Lung (tissue), 12 donors: ENCODE measurements around the gene ARL17B. TPM values are rescaled to one million over a fixed set of nuclear protein-coding genes. Genes with fewer than 3 reads are reported as not detected.

ENCODE experiments used
- ATAC-seq: fragments of 200-7000 bp; cut with Tn5 transposase; one replicate; pipeline ENCODE4 v1.9.1; 2020; ENCODE audit warnings: moderate number of reproducible peaks; ENCODE audit not compliant: insufficient read depth, low FRiP score
- DNase-seq, 3 donors: peaks; one replicate each; pipeline ENCODE4 v3.0.0-alpha.2; 2013 to 2017
- H3K27ac ChIP-seq, 2 donors: one replicate each; pipeline ENCODE4 v1.5.1; 2013; ENCODE audit warnings: mild to moderate bottlenecking in 2 of 2, moderate library complexity in 2 of 2, control low read depth in 1 of 2, inconsistent platforms in 1 of 2, low read depth in 1 of 2, low read length in 1 of 2
- H3K27me3 ChIP-seq, 3 donors: one replicate each; pipeline ENCODE4 v1.5.1; 2013; ENCODE audit warnings: low read length in 2 of 3; ENCODE audit not compliant: control insufficient read depth in 3 of 3, insufficient read depth in 3 of 3
- H3K36me3 ChIP-seq, 4 donors: one replicate each; pipeline ENCODE4 v1.5.1; 2013; ENCODE audit warnings: low read length in 4 of 4, mild to moderate bottlenecking in 1 of 4, moderate library complexity in 1 of 4; ENCODE audit not compliant: control insufficient read depth in 4 of 4, insufficient read depth in 4 of 4
- H3K4me1 ChIP-seq, 5 donors: one replicate each; pipeline ENCODE4 v1.5.1; 2013; ENCODE audit warnings: low read length in 5 of 5, mild to moderate bottlenecking in 2 of 5, moderate library complexity in 1 of 5; ENCODE audit not compliant: control insufficient read depth in 5 of 5, insufficient read depth in 5 of 5
- H3K4me3 ChIP-seq: one replicate; pipeline ENCODE4 v1.5.1; 2013; ENCODE audit warnings: mild to moderate bottlenecking, control low read depth, moderate library complexity
- H3K9ac ChIP-seq, 2 donors: one replicate each; pipeline ENCODE4 v1.5.1; 2013; ENCODE audit warnings: low read length in 2 of 2, control low read depth in 1 of 2; ENCODE audit not compliant: insufficient read depth in 1 of 2
- H3K9me3 ChIP-seq, 4 donors: one replicate each; pipeline ENCODE4 v1.5.1; 2013; ENCODE audit warnings: low read length in 3 of 4, mild to moderate bottlenecking in 1 of 4, moderate library complexity in 1 of 4; ENCODE audit not compliant: control insufficient read depth in 4 of 4, insufficient read depth in 3 of 4
- WGBS, 2 donors: extraction: QIAGEN DNeasy Blood & Tissue Kit; methylation state at CpG; one replicate each; pipeline ENCODE4 v1.1.7; 2013; 5-methylcytosine and 5-hydroxymethylcytosine counted together
- polyA plus RNA-seq, 2 donors: library from polyadenylated mRNA; stranded (reverse); fragments of 200-250 nt; gene quantifications; one replicate each; pipeline ENCODE4 v1.2.1, GENCODE V29; 2013
- total RNA-seq, 2 donors: library from RNA; depleted of rRNA in 1 of 2; stranded (reverse); fragments of >200 nt in 1 of 2; gene quantifications; one replicate each; pipeline ENCODE4 v1.2.1, GENCODE V29; 2014 to 2021
- TF ChIP-seq, protein P1 (sequence below): IDR thresholded peaks from 2 replicates; pipeline ENCODE4 v1.5.1; 2012; ENCODE audit warnings: mild to moderate bottlenecking; ENCODE audit errors: control extremely low read depth, extremely low read depth
- donor health status: control.
- donor health status: control.
- donor health status: Bipolar disorder and iron deficiency.
- donor health status: healthy.
- donor health status: DM: yes; HTN: yes; CAD: no.

ARL17B gene
- total and polyA plus RNA-seq, 4 donors = 6.7 to 24.7 (median 12.4) TPM

GRCh38 chr17:46274238-46274637 lies 87.3 kb downstream of the ARL17B start:
- H3K36me3 ChIP-seq = no peaks in the 10 kb centered on the region
- 80 to 90% methylated on average over 3 of the region's 3 CpGs for WGBS, 2 donors
- H3K4me3 ChIP-seq = no peak overlapping the region
- TF ChIP-seq, protein P1, sequence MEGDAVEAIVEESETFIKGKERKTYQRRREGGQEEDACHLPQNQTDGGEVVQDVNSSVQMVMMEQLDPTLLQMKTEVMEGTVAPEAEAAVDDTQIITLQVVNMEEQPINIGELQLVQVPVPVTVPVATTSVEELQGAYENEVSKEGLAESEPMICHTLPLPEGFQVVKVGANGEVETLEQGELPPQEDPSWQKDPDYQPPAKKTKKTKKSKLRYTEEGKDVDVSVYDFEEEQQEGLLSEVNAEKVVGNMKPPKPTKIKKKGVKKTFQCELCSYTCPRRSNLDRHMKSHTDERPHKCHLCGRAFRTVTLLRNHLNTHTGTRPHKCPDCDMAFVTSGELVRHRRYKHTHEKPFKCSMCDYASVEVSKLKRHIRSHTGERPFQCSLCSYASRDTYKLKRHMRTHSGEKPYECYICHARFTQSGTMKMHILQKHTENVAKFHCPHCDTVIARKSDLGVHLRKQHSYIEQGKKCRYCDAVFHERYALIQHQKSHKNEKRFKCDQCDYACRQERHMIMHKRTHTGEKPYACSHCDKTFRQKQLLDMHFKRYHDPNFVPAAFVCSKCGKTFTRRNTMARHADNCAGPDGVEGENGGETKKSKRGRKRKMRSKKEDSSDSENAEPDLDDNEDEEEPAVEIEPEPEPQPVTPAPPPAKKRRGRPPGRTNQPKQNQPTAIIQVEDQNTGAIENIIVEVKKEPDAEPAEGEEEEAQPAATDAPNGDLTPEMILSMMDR = no peak
- H3K4me1 ChIP-seq = peaks cover 0 to 4% (median 0%) of the 10 kb centered on the region in 5 donors
- H3K27ac ChIP-seq = no peak overlapping the region
- no peak overlapping the region for H3K9ac ChIP-seq
- peaks cover 0 to 3% (median 0%) of the 10 kb centered on the region in 3 donors for H3K27me3 ChIP-seq
- no peaks in the 10 kb centered on the region for H3K9me3 ChIP-seq
- DNase-seq (no peak), ATAC-seq (no peak)

GRCh38 chr17:46273541-46274236 lies 87.9 kb downstream of the ARL17B start:
- no peaks in the 10 kb centered on the region for H3K36me3 ChIP-seq
- no peak overlapping the region for H3K9ac ChIP-seq
- peaks cover 0 to 3% (median under 1%) of the 10 kb centered on the region in 3 donors for H3K27me3 ChIP-seq
- no peak overlapping the region for H3K27ac ChIP-seq
- H3K4me1 ChIP-seq = peaks cover 0 to 4% (median 0%) of the 10 kb centered on the region in 5 donors
- 75 to 83% methylated on average over 6 of the region's 6 CpGs for WGBS, 2 donors
- no peak overlapping the region for H3K4me3 ChIP-seq
- H3K9me3 ChIP-seq = no peaks in the 10 kb centered on the region
- no peak for DNase-seq
- ATAC-seq = no peak
- TF ChIP-seq, protein P1 = no peak

GRCh38 chr17:46270032-46270431 lies 91.5 kb downstream of the ARL17B start:
- Histone ChIP-seq H3K27me3 (peaks cover 0 to 12% (median 5%) of the 10 kb centered on the region in 3 donors), H3K9ac (no peak overlapping the region), H3K4me1 (peaks cover 0 to 12% (median 3%) of the 10 kb centered on the region in 5 donors), H3K27ac (no peak overlapping the region), H3K4me3 (no peak overlapping the region), H3K9me3 (no peaks in the 10 kb centered on the region), H3K36me3 (no peaks in the 10 kb centered on the region)
- DNase-seq = no peak
- TF ChIP-seq, protein P1 = no peak
- no peak for ATAC-seq
- WGBS, 2 donors = 67 to 81% methylated on average over 5 of the region's 5 CpGs
